ENCODE measurements around the gene SAMHD1.

The SAMHD1 gene

DNA sequence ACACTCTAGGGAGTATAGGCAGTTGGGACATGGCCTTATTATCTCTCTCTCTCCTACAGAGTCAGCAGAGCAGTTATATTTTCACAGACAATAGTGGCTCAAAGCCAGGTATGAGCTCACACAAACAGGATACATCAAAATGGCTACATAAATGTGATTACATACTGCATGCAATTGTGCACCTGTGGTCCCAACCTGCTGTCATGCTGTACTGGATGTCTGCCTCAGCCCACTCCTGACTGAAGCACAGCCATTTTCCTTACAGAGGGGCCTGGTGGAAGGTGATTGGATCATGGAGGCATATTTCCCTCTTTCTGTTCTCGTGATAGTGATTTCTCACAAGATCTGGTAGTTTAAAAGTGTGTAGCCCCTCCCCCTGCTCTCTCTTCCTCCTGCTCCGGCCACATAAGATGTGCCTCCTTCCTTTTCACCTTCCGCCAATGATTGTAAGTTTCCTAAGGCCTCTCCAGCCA is 37.0 kb upstream of the SAMHD1 start:
- Histone ChIP-seq H3K4me3 (ENCODE audit: low read depth, low read length) (no peak overlapping the region), H3K4me2 (ENCODE audit: low read length) (no peak overlapping the region), H3K9me3 (ENCODE audit: insufficient read depth, low read depth, low read length) (no peaks in the 10 kb centered on the region), H3K79me2 (ENCODE audit: control insufficient read depth, insufficient read depth, low read length, poor library complexity) (no peaks in the 10 kb centered on the region), H2BK120ac (ENCODE audit: insufficient read depth, low read length, poor library complexity) (no peak overlapping the region), H4K8ac (ENCODE audit: low read depth, low read length) (no peak overlapping the region), H3K14ac (ENCODE audit: low read length) (no peak overlapping the region), H3K27me3 (ENCODE audit: insufficient read depth, low read length) (no peaks in the 10 kb centered on the region), H3K9ac (ENCODE audit: low read length) (no peak overlapping the region), H3K18ac (ENCODE audit: low read length) (no peak overlapping the region), H4K12ac (ENCODE audit: low read depth, low read length) (no peak overlapping the region), H2BK12ac (ENCODE audit: low read length) (no peak overlapping the region), H3K4ac (ENCODE audit: low read depth, low read length) (no peak overlapping the region), H3K4me1 (ENCODE audit: control insufficient read depth in 1 of 2, insufficient read depth in 2 of 2, low read length in 2 of 2) (no peaks in the 10 kb centered on the region), H3K27ac (ENCODE audit: low read depth, low read length) (no peak overlapping the region), H3K23ac (ENCODE audit: low read length) (no peak overlapping the region), H2AK5ac (ENCODE audit: low read length) (no peak overlapping the region), H3K36me3 (ENCODE audit: control insufficient read depth in 1 of 2, insufficient read depth in 2 of 2, low read length in 2 of 2) (no peaks in the 10 kb centered on the region), H2BK5ac (ENCODE audit: low read depth, low read length, poor library complexity) (no peak overlapping the region), H2AFZ (ENCODE audit: insufficient read depth, low read length, poor library complexity) (no peak overlapping the region), H3K79me1 (ENCODE audit: low read length) (no peaks in the 10 kb centered on the region), H4K91ac (ENCODE audit: low read depth, low read length) (no peak overlapping the region)
- no CpG with 5 or more reads among the region's 3 CpGs for WGBS (ENCODE audit: extremely low coverage, insufficient coverage, insufficient read length)
- DNase-seq, result no peak

DNA sequence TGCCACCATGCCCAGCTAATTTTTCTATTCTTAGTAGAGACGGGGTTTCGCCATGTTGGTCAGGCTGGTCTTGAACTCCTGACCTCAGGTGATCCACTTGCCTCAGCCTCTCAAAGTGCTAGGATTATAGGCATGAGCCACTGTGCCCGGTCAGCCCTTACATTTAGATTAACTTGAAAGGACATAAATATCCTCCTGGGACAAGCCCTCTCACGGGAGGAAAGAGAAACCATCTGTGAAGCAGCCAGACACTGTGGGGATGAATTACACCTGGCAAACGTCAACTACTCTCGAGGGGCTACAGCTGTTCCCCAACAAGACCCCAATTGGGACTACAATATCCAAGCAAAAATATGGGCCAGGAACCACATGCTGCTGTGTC is 32.7 kb upstream of the SAMHD1 start:
- WGBS (ENCODE audit: extremely low coverage, insufficient coverage, insufficient read length), result no CpG with 5 or more reads among the region's 6 CpGs
- Histone ChIP-seq H3K27ac (ENCODE audit: low read depth, low read length) (no peak overlapping the region), H3K18ac (ENCODE audit: low read length) (no peak overlapping the region), H3K27me3 (ENCODE audit: insufficient read depth, low read length) (no peaks in the 10 kb centered on the region), H3K23ac (ENCODE audit: low read length) (no peak overlapping the region), H4K91ac (ENCODE audit: low read depth, low read length) (no peak overlapping the region), H3K36me3 (ENCODE audit: control insufficient read depth in 1 of 2, insufficient read depth in 2 of 2, low read length in 2 of 2) (no peaks in the 10 kb centered on the region), H4K8ac (ENCODE audit: low read depth, low read length) (no peak overlapping the region), H4K12ac (ENCODE audit: low read depth, low read length) (no peak overlapping the region), H2AK5ac (ENCODE audit: low read length) (no peak overlapping the region), H2BK12ac (ENCODE audit: low read length) (no peak overlapping the region), H2BK120ac (ENCODE audit: insufficient read depth, low read length, poor library complexity) (no peak overlapping the region), H3K79me2 (ENCODE audit: control insufficient read depth, insufficient read depth, low read length, poor library complexity) (no peaks in the 10 kb centered on the region), H3K4me1 (ENCODE audit: control insufficient read depth in 1 of 2, insufficient read depth in 2 of 2, low read length in 2 of 2) (no peaks in the 10 kb centered on the region), H3K9me3 (ENCODE audit: insufficient read depth, low read depth, low read length) (no peaks in the 10 kb centered on the region), H3K4me3 (ENCODE audit: low read depth, low read length) (no peak overlapping the region), H3K14ac (ENCODE audit: low read length) (no peak overlapping the region), H3K79me1 (ENCODE audit: low read length) (no peaks in the 10 kb centered on the region), H3K4me2 (ENCODE audit: low read length) (no peak overlapping the region), H2AFZ (ENCODE audit: insufficient read depth, low read length, poor library complexity) (no peak overlapping the region), H3K9ac (ENCODE audit: low read length) (no peak overlapping the region), H3K4ac (ENCODE audit: low read depth, low read length) (no peak overlapping the region), H2BK5ac (ENCODE audit: low read depth, low read length, poor library complexity) (no peak overlapping the region)
- no peak for DNase-seq

DNA sequence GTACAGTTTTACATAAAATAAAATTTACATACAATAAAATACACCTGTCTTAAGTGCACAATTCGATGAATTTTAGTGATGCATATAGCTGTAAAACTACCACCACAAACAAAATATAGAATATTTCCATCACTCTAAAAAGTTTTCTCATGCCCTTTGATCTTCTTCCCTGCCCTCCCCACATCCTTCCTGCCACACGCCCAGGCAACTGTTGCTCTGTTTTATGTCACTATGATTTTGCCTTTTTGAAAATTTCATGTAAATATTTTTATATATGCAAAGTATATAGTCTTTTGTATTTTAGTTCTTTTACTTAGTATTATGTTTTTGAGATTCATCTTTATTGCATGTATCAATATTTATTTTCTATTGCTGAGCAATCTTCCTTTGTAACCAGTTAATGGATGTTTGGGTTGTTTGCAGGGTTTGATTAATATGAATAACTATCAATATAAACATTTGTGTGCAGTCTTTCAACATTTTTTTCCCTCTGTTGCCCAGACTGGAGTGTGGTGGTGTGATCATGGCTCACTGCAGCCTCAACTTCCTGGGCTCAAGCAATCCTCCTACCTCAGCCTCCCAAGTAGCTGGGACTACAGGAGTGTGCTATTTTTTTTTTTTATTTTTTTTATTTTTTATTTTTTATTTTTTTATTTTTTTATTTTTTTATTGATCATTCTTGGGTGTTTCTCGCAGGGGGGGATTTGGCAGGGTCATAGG is 23.8 kb upstream of the SAMHD1 start:
- H2BK5ac ChIP-seq (ENCODE audit: low read depth, low read length, poor library complexity), result no peak overlapping the region
- H3K4me3 ChIP-seq (ENCODE audit: low read depth, low read length), result no peak overlapping the region
- no peak overlapping the region for H3K4ac ChIP-seq (ENCODE audit: low read depth, low read length)
- H2BK12ac ChIP-seq (ENCODE audit: low read length), result no peak overlapping the region
- no peak overlapping the region for H3K23ac ChIP-seq (ENCODE audit: low read length)
- peaks cover 1% of the 10 kb centered on the region for H3K9me3 ChIP-seq (ENCODE audit: insufficient read depth, low read depth, low read length)
- no peak overlapping the region for H3K14ac ChIP-seq (ENCODE audit: low read length)
- H2BK120ac ChIP-seq (ENCODE audit: insufficient read depth, low read length, poor library complexity), result no peak overlapping the region
- H3K4me2 ChIP-seq (ENCODE audit: low read length), result no peak overlapping the region
- DNase-seq, result no peak
- H4K8ac ChIP-seq (ENCODE audit: low read depth, low read length), result no peak overlapping the region
- no peak overlapping the region for H3K27ac ChIP-seq (ENCODE audit: low read depth, low read length)
- no peak overlapping the region for H2AFZ ChIP-seq (ENCODE audit: insufficient read depth, low read length, poor library complexity)
- no peaks in the 10 kb centered on the region for H3K36me3 ChIP-seq (ENCODE audit: control insufficient read depth in 1 of 2, insufficient read depth in 2 of 2, low read length in 2 of 2)
- no CpG with 5 or more reads among the region's 3 CpGs for WGBS (ENCODE audit: extremely low coverage, insufficient coverage, insufficient read length)
- no peak overlapping the region for H3K18ac ChIP-seq (ENCODE audit: low read length)
- no peaks in the 10 kb centered on the region for H3K4me1 ChIP-seq (ENCODE audit: control insufficient read depth in 1 of 2, insufficient read depth in 2 of 2, low read length in 2 of 2)
- no peak overlapping the region for H4K91ac ChIP-seq (ENCODE audit: low read depth, low read length)
- no peak overlapping the region for H2AK5ac ChIP-seq (ENCODE audit: low read length)
- no peaks in the 10 kb centered on the region for H3K79me1 ChIP-seq (ENCODE audit: low read length)
- H4K12ac ChIP-seq (ENCODE audit: low read depth, low read length), result no peak overlapping the region
- no peaks in the 10 kb centered on the region for H3K27me3 ChIP-seq (ENCODE audit: insufficient read depth, low read length)
- no peaks in the 10 kb centered on the region for H3K79me2 ChIP-seq (ENCODE audit: control insufficient read depth, insufficient read depth, low read length, poor library complexity)
- H3K9ac ChIP-seq (ENCODE audit: low read length), result no peak overlapping the region

DNA sequence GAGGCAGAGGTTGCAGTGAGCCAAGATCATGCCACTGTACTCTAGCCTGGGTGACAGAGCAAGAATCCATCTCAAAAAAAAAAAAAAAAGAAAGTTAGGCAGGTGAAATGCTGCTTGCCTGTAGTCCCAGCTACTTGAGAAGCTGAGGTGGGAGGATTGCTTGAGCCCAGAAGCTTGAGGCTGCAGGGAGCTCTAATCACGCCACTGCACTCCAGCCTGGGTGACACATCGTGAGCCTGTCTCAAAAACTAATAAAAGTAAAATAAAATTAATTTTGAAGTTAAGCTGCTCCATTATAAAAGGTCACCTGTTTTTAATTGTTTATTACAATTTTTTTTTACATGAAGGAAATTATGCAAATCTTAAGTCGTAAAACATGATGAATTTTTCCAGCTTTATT is 23.2 kb upstream of the SAMHD1 start:
- Histone ChIP-seq H3K36me3 (ENCODE audit: control insufficient read depth in 1 of 2, insufficient read depth in 2 of 2, low read length in 2 of 2) (no peaks in the 10 kb centered on the region), H3K79me1 (ENCODE audit: low read length) (no peaks in the 10 kb centered on the region), H2AFZ (ENCODE audit: insufficient read depth, low read length, poor library complexity) (no peak overlapping the region), H3K18ac (ENCODE audit: low read length) (no peak overlapping the region), H3K4me3 (ENCODE audit: low read depth, low read length) (no peak overlapping the region), H2BK12ac (ENCODE audit: low read length) (no peak overlapping the region), H2AK5ac (ENCODE audit: low read length) (no peak overlapping the region), H4K8ac (ENCODE audit: low read depth, low read length) (no peak overlapping the region), H3K9ac (ENCODE audit: low read length) (no peak overlapping the region), H4K91ac (ENCODE audit: low read depth, low read length) (no peak overlapping the region), H3K4me2 (ENCODE audit: low read length) (no peak overlapping the region), H3K4ac (ENCODE audit: low read depth, low read length) (no peak overlapping the region), H2BK5ac (ENCODE audit: low read depth, low read length, poor library complexity) (no peak overlapping the region), H3K23ac (ENCODE audit: low read length) (no peak overlapping the region), H2BK120ac (ENCODE audit: insufficient read depth, low read length, poor library complexity) (no peak overlapping the region), H3K79me2 (ENCODE audit: control insufficient read depth, insufficient read depth, low read length, poor library complexity) (no peaks in the 10 kb centered on the region), H3K4me1 (ENCODE audit: control insufficient read depth in 1 of 2, insufficient read depth in 2 of 2, low read length in 2 of 2) (no peaks in the 10 kb centered on the region), H3K27me3 (ENCODE audit: insufficient read depth, low read length) (no peaks in the 10 kb centered on the region), H4K12ac (ENCODE audit: low read depth, low read length) (no peak overlapping the region), H3K14ac (ENCODE audit: low read length) (no peak overlapping the region), H3K9me3 (ENCODE audit: insufficient read depth, low read depth, low read length) (peaks cover 1% of the 10 kb centered on the region), H3K27ac (ENCODE audit: low read depth, low read length) (no peak overlapping the region)
- WGBS (ENCODE audit: extremely low coverage, insufficient coverage, insufficient read length), result no CpG with 5 or more reads among the region's 3 CpGs
- DNase-seq, result no peak
